Measurements from ENCODE around the gene CSF1R. TPM values are rescaled to one million over a fixed set of nuclear protein-coding genes. Genes with fewer than 3 reads are reported as not detected.

CSF1R gene
- total RNA-seq, 2 experiments from 2014 or later, result 0.25 TPM; not detected in 1

DNA sequence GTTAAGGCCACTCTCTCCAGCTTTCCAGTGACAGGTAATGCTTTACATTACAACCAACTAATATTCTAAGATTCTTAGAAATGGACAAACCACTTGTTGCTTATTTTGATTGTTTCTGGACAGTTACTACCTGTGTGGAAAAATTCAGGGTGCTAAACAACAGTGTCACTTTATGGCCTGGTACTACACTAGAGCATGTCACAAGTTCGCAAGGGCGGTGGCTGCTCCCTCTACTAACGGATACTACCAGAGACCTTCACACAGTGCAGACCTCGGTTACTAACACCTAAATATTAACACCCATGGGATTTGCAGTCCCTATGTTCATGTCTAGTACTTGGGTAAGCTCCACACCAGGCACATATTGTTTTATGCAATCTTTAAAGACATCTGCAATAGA, 72.4 kb downstream of the CSF1R start:
- H3K4me1 Mint-ChIP-seq, result peaks cover 4% of the 10 kb centered on the region
- ChIA-PET CTCF (no interaction called here), POLR2A (no interaction called here)
- H3K4me3 Mint-ChIP-seq, result no peak overlapping the region
- peaks cover 83% of the 10 kb centered on the region for H3K36me3 Mint-ChIP-seq (ENCODE audit: low read depth)
- H3K9me3 Mint-ChIP-seq, result peaks cover 6% of the 10 kb centered on the region
- H3K27me3 Mint-ChIP-seq, result no peaks in the 10 kb centered on the region
- H3K27ac Mint-ChIP-seq, result no peak overlapping the region
- no peak for DNase-seq

DNA sequence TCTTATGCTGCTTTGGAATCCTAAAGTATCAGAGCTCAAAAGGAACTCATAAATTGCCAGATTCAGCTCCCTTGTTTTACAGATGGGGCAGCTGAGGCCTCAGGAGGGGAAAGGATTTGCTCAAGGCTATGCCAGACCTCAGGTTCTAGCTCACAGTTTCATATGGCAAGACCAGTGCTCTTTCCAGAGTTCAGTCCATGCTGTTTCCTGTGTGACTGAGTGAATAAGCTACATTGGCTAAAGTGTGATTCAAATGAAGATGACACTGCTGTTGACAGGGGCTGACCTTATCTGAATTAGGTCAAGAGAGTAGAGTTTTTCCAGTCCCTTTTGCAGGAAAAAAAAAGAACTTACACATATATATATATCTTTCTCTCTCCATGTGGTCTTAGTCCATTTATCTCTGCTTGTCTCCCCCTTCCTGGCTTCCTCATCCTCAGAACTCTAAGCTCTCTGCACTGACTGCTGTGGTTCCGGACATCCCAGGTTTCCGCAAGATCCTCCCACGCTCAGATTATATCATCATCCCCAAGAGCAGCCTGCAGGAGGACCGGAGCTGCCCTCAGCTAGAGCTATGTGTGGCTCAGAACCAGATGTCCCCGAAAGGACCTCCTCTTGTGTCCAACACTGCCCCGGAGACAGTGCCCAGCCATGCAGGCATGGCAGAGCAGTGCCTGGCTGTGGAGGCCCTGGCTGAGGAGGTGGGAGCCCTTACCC, 76.5 kb downstream of the CSF1R start:
- H3K27me3 Mint-ChIP-seq, result no peaks in the 10 kb centered on the region
- no peak overlapping the region for H3K27ac Mint-ChIP-seq
- DNase-seq, result no peak
- no peaks in the 10 kb centered on the region for H3K9me3 Mint-ChIP-seq
- ChIA-PET POLR2A (interaction anchor here (2.3 kb wide), 1 partner anchor 9 kb away, joined by 10 read pairs; the partner anchor contains the start of genes HMGXB3 and TIGD6), CTCF (interaction anchor here (0.9 to 1.7 kb wide), 3 partner anchors 8 to 18 kb away, joined by 3 to 5 read pairs (median 5); partner anchors contain the start of genes HMGXB3 and TIGD6)
- H3K4me1 Mint-ChIP-seq, result peaks cover 19% of the 10 kb centered on the region
- no peak overlapping the region for H3K4me3 Mint-ChIP-seq
- H3K36me3 Mint-ChIP-seq (ENCODE audit: low read depth), result peaks cover 86% of the 10 kb centered on the region

DNA sequence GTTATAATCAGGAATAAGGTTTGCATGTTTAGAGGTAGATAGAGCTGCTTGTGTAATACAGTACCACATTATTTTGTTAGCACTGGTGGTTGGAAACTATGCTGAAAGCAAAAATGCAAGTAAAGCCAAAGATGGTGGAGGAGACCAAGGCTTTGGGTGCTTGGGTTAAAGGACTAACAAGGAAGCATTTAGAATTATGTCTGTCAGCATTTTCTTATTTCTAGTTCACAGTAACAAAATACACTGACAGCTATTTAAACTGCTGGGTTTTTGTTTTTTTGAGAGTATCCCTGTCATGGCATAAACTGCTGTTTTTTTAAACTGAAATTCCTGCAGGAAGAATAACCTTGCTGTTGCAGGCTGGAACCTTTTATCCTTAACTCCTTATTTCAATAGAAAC, 79.3 kb downstream of the CSF1R start:
- DNase-seq, result no peak
- ChIA-PET CTCF (interaction anchor here (0.7 to 2.9 kb wide), 5 partner anchors 10 to 132 kb away, joined by 3 to 8 read pairs (median 3); no protein-coding TSS in a partner anchor), POLR2A (interaction anchor here (0.9 kb wide), 1 partner anchor 11 kb away, joined by 3 read pairs; no protein-coding TSS in a partner anchor)
- no peak overlapping the region for H3K4me3 Mint-ChIP-seq
- H3K9me3 Mint-ChIP-seq, result no peaks in the 10 kb centered on the region
- peaks cover 40% of the 10 kb centered on the region for H3K4me1 Mint-ChIP-seq
- H3K36me3 Mint-ChIP-seq (ENCODE audit: low read depth), result peaks cover 76% of the 10 kb centered on the region
- no peak overlapping the region for H3K27ac Mint-ChIP-seq
- H3K27me3 Mint-ChIP-seq, result no peaks in the 10 kb centered on the region

DNA sequence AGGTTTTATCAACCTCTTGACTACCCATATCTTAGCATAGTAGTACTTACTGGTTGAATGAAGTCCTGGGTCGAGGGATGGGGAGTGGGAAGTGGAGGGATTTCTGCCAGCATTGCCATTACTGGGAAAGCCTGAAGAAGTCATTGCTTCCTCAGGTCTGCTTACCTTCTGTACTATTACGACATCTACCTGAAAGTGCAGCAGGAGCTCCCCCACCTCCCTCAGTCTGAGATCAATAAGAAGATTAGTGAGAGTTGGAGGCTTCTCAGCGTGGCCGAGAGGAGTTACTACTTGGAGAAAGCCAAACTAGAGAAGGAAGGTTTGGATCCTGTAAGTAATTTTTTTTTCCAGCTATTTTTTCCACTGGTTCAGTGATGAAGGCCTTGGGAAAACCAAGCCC, 80.0 kb downstream of the CSF1R start:
- ChIA-PET POLR2A (no interaction called here), CTCF (interaction anchor here (0.7 to 2.9 kb wide), 6 partner anchors 10 to 131 kb away, joined by 3 to 8 read pairs (median 3); no protein-coding TSS in a partner anchor)
- Mint-ChIP-seq H3K27ac (no peak overlapping the region), H3K4me1 (peaks cover 44% of the 10 kb centered on the region), H3K27me3 (no peaks in the 10 kb centered on the region), H3K9me3 (no peaks in the 10 kb centered on the region), H3K4me3 (no peak overlapping the region), H3K36me3 (ENCODE audit: low read depth) (peaks cover 77% of the 10 kb centered on the region)
- DNase-seq, result no peak

Other genes with a start within 250 kb of the CSF1R start
- gene PDE6A, start 141.8 kb downstream of the CSF1R start, total RNA-seq, result not detected
- 1 to 10 TPM; 8.3 to 8.4 TPM for gene SLC26A2, start 125.8 kb downstream of the CSF1R start, total RNA-seq
- gene TIGD6, start 85.9 kb downstream of the CSF1R start, total RNA-seq, result 1 to 10 TPM; 2.0 to 2.3 TPM
- 10 to 100 TPM; 41.6 to 44.1 TPM for gene HMGXB3, start 85.8 kb downstream of the CSF1R start, total RNA-seq
- 1 to 10 TPM; 7.2 to 9.0 TPM for gene PDGFRB, start 69.3 kb upstream of the CSF1R start, total RNA-seq
- not detected for gene CDX1, start 80.2 kb upstream of the CSF1R start, total RNA-seq
- not detected for gene SLC6A7, start 103.5 kb upstream of the CSF1R start, total RNA-seq
- gene CAMK2A, start 203.2 kb upstream of the CSF1R start, total RNA-seq, result not detected
- gene ARSI, start 216.4 kb upstream of the CSF1R start, total RNA-seq, result not detected